K562 (cell line): ENCODE data around the gene TRAK1.

ENCODE experiments used
- ADNP ChIP-seq: fragments of 200-800 bp; sonication (Bioruptor generic); IDR thresholded peaks from 2 replicates; pipeline ENCODE4 v1.6.1; 2016; ENCODE audit warnings: missing genetic modification characterization, missing compliant biosample characterization
- HNRNPK ChIP-seq: fragments of 200-400 bp; formaldehyde crosslinking; IDR thresholded peaks from one replicate; pipeline ENCODE4 v1.6.1; 2018; ENCODE audit warnings: mild to moderate bottlenecking, low read depth, low read length; ENCODE audit not compliant: poor library complexity, severe bottlenecking
- JUND ChIP-seq, 2 experiments: IDR thresholded peaks; 2 replicates in 1 of 2; 3 replicates in 1 of 2; pipeline ENCODE4 v1.6.1; 2011; ENCODE audit warnings: borderline replicate concordance in 2 of 2, low read depth in 2 of 2, low read length in 2 of 2, improper control_type of control experiment in 1 of 2, missing biosample characterization in 1 of 2, missing genetic modification characterization in 1 of 2, missing genetic modification reagents in 1 of 2
- KLF1 ChIP-seq: fragments of 450-650 bp; IDR thresholded peaks from 2 replicates; pipeline ENCODE4 v1.6.1; 2016; ENCODE audit warnings: missing genetic modification characterization, missing compliant biosample characterization
- MAFK ChIP-seq: IDR thresholded peaks from 2 replicates; pipeline ENCODE4 v1.6.1; 2011; ENCODE audit warnings: low read length, improper control_type of control experiment
- MXI1 ChIP-seq: IDR thresholded peaks from 2 replicates; pipeline ENCODE4 v1.6.1; 2011; ENCODE audit warnings: low read depth, mild to moderate bottlenecking, improper control_type of control experiment, low read length
- NEUROD1 ChIP-seq: fragments of 150-350 bp; IDR thresholded peaks from 2 replicates; pipeline ENCODE4 v1.6.1; 2014; ENCODE audit warnings: borderline replicate concordance, low read length, low read depth; ENCODE audit not compliant: partially characterized antibody
- POLR2A ChIP-seq: fragments of 450-650 bp; conservative IDR thresholded peaks from 2 replicates; pipeline ENCODE4 v1.6.1; 2016
- SMARCB1 ChIP-seq: IDR thresholded peaks from 2 replicates; pipeline ENCODE4 v1.6.1; 2011; ENCODE audit warnings: improper control_type of control experiment, low read depth; ENCODE audit not compliant: insufficient read length
- SREBF2 ChIP-seq: sonication (generic); formaldehyde crosslinking; IDR thresholded peaks from 2 replicates; pipeline ENCODE4 v1.4.0; 2020; ENCODE audit warnings: mild to moderate bottlenecking, missing genetic modification reagents
- TF ChIP-seq, protein P1 (sequence below): fragments of 250-450 bp; sonication (Bioruptor Pico); IDR thresholded peaks from 2 replicates; pipeline ENCODE4 v1.8.0; 2022; ENCODE audit warnings: inconsistent platforms
- TF ChIP-seq, protein P2 (sequence below): sonication (generic); formaldehyde crosslinking; IDR thresholded peaks from 2 replicates; pipeline ENCODE4 v1.8.0; 2022; ENCODE audit warnings: missing genetic modification reagents, mild to moderate bottlenecking, borderline replicate concordance

DNA sequence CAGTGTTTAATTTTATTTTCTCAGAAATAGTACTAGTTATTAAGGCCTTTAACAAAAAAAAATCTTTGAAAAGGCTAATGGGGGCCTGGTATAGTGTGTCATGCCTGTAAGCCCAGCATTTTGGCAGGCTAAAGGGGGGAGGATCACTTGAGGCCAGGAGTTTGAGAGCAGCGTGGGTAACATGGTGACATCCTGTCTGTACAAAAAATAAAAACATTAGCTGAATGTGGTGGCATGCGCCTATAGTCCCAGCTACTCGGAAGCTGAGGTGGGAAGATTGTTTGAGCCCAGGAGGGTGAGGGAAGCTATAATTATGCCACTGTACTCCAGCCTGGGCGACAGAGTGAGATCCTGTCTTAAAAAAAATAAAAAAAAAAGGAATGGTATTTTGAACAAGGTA, 61.9 kb downstream of the TRAK1 start:
- TF ChIP-seq NEUROD1 (no peak), HNRNPK (no peak), JUND (IDR thresholded peaks at IDR 0.05; ENCODE audit: borderline replicate concordance, low read depth, low read length) (no peak), JUND (tag; IDR thresholded peaks at IDR 0.05; ENCODE audit: borderline replicate concordance, low read depth, low read length) (no peak), MAFK (no peak), POLR2A (no peak), MXI1 (no peak), ADNP (tag) (no peak), SREBF2 (CRISPR knock-in tag) (no peak), KLF1 (no peak), SMARCB1 (no peak)
- TF ChIP-seq, protein P1, sequence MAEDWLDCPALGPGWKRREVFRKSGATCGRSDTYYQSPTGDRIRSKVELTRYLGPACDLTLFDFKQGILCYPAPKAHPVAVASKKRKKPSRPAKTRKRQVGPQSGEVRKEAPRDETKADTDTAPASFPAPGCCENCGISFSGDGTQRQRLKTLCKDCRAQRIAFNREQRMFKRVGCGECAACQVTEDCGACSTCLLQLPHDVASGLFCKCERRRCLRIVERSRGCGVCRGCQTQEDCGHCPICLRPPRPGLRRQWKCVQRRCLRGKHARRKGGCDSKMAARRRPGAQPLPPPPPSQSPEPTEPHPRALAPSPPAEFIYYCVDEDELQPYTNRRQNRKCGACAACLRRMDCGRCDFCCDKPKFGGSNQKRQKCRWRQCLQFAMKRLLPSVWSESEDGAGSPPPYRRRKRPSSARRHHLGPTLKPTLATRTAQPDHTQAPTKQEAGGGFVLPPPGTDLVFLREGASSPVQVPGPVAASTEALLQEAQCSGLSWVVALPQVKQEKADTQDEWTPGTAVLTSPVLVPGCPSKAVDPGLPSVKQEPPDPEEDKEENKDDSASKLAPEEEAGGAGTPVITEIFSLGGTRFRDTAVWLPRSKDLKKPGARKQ (CRISPR knock-in tag), result no peak
- TF ChIP-seq, protein P2, sequence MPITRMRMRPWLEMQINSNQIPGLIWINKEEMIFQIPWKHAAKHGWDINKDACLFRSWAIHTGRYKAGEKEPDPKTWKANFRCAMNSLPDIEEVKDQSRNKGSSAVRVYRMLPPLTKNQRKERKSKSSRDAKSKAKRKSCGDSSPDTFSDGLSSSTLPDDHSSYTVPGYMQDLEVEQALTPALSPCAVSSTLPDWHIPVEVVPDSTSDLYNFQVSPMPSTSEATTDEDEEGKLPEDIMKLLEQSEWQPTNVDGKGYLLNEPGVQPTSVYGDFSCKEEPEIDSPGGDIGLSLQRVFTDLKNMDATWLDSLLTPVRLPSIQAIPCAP, result no peak
